ENCODE measurements around the gene PPA2. TPM values are rescaled to one million over a fixed set of nuclear protein-coding genes. Genes with fewer than 3 reads are reported as not detected.

PPA2 gene
- total and polyA plus RNA-seq, 10 of the 15 experiments (the other 5 are each of a cell fraction or from before 2014, with no cell fraction given), result 93.8 to 293 (median 146) TPM

- SMC1A ChIA-PET (ENCODE audit: uncharacterized antibody, unreplicated experiment), result interaction anchor here (0.6 to 3.6 kb wide), 20 partner anchors 9 to 985 kb away, joined by 3 to 31 read pairs (median 3); partner anchors contain the start of gene TET2
- RAD21 ChIA-PET (ENCODE audit: unreplicated experiment), result interaction anchor here (0.6 to 3.0 kb wide), 22 partner anchors 13 to 542 kb away, joined by 3 to 26 read pairs (median 5); partner anchors contain the start of gene TET2
Measured at GRCh38 chr4:105472871-105473323, 965 bp downstream of the PPA2 start.

DNA sequence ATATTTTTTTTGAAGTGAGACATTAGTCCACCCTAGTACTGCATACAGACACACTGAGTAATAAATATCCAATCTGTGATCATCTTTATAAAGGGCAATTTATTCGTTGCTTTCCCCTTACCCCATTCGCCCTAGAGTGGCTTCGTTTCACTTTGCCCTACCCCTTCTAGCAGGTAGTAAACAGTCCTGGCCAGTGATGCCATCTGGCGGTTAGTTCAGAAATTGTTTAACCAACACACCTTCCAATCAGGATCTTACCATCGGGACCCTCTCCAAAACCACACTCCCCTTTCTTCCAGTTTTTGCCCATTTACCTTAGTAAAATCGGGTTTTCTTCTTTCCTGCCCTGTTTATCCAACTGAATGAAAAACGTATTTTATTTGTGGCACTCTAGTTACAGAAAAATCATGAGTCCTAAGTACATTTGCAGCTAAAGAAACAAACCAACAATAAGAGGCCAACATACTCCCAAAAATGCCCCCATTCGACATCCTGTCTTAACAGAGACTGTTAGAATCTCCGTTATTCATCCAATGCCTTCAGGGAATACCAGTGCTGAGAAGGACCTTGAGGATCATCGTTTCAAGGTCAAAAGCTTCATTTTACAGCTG lies 2.2 kb downstream of the PPA2 start:
- ChIA-PET SMC1A (ENCODE audit: uncharacterized antibody, unreplicated experiment) (interaction anchor here (0.7 to 5.4 kb wide), 17 partner anchors 10 to 413 kb away, joined by 3 to 41 read pairs (median 4); partner anchors contain the start of gene TET2), CTCF (interaction anchor here (0.5 to 4.4 kb wide), 32 partner anchors 9 to 631 kb away, joined by 3 to 51 read pairs (median 4); no protein-coding TSS in a partner anchor), RAD21 (ENCODE audit: unreplicated experiment) (interaction anchor here (0.7 to 2.7 kb wide), 16 partner anchors 11 to 541 kb away, joined by 3 to 21 read pairs (median 4); partner anchors contain the start of gene TET2), POLR2A (interaction anchor here (0.8 to 1.2 kb wide), 2 partner anchors 16 to 236 kb away, joined by 3 read pairs; no protein-coding TSS in a partner anchor)
- ATAC-seq (peak; percentile 61), FAIRE-seq (peak; percentile 62), DNase-seq (ENCODE audit: low read depth, low spot score) (peak; percentile 66)
- H2AFZ ChIP-seq (ENCODE audit: control insufficient read depth, low read depth, low read length), result no peak overlapping the region; the same call in 1 of the 2 replicates
- in situ Hi-C loops (cut with MboI), result loop anchor here (5.0 to 25.0 kb wide), 4 partner anchors 334 to 1409 kb away; no protein-coding TSS in a partner anchor
- no peaks in the 10 kb centered on the region for H3K4me1 ChIP-seq (ENCODE audit: control insufficient read depth, insufficient read depth, low read length)
- H3K9ac ChIP-seq (ENCODE audit: control insufficient read depth, insufficient read depth, low read length), result peak overlapping the region; percentile 88
- peaks cover 17% of the 10 kb centered on the region for H3K9me3 ChIP-seq (replicated peaks; ENCODE audit: control insufficient read depth, insufficient read depth, low read length)
- intact Hi-C loops (cut with micrococcal nuclease; ENCODE audit: unreplicated experiment), result loop anchor here (1.0 to 10.0 kb wide), 10 partner anchors 274 to 1457 kb away; partner anchors contain the start of gene CXXC4
- 0 out of 4 replicates have a peak, but pooled peaks cover 0 to 5% of the 10 kb centered on the region in 2 experiments for H3K36me3 ChIP-seq (ENCODE audit: control insufficient read depth in 2 of 2, insufficient read depth in 2 of 2, low read length in 1 of 2)
- under 1% methylated on average over 10 of the region's 10 CpGs for WGBS (ENCODE audit: insufficient coverage, insufficient replicate concordance, low lambda C conversion rate, missing lambda C conversion rate)
- peaks cover 68% of the 10 kb centered on the region for H3K79me2 ChIP-seq (ENCODE audit: control insufficient read depth, insufficient read depth, low read length)
- H3K4me2 ChIP-seq (ENCODE audit: control insufficient read depth, insufficient read depth), result peak overlapping the region; percentile 97
- peak overlapping the region; percentile 92 for H3K27ac ChIP-seq (ENCODE audit: control insufficient read depth, insufficient read depth)
- BruUV-seq (replicated peaks), result no TSS peak
- H3K27me3 ChIP-seq (replicated peaks in 1 of 2; ENCODE audit: control insufficient read depth in 2 of 2, insufficient read depth in 2 of 2, low read length in 1 of 2), result no peaks in the 10 kb centered on the region
- H3K4me3 ChIP-seq, result peak overlapping the region; percentile 93
- no peaks in the 10 kb centered on the region for H4K20me1 ChIP-seq (ENCODE audit: control insufficient read depth, insufficient read depth)
- TF ChIP-seq BCL11A (IDR thresholded peaks at IDR 0.05; ENCODE audit: low read depth, low read length) (no peak), SMAD1 (IDR thresholded peaks at IDR 0.05; ENCODE audit: low read depth, partially characterized antibody) (no peak), POLR2AphosphoS5 (IDR thresholded peaks at IDR 0.05; ENCODE audit: low read length) (peak; percentile 61), IRF3 (IDR thresholded peaks at IDR 0.05) (no peak), MXI1 (IDR thresholded peaks at IDR 0.05; ENCODE audit: low read depth, low read length) (no peak), CHD2 (IDR thresholded peaks at IDR 0.05; ENCODE audit: borderline replicate concordance, low read depth, low read length) (no peak)
- TF ChIP-seq, protein P1, sequence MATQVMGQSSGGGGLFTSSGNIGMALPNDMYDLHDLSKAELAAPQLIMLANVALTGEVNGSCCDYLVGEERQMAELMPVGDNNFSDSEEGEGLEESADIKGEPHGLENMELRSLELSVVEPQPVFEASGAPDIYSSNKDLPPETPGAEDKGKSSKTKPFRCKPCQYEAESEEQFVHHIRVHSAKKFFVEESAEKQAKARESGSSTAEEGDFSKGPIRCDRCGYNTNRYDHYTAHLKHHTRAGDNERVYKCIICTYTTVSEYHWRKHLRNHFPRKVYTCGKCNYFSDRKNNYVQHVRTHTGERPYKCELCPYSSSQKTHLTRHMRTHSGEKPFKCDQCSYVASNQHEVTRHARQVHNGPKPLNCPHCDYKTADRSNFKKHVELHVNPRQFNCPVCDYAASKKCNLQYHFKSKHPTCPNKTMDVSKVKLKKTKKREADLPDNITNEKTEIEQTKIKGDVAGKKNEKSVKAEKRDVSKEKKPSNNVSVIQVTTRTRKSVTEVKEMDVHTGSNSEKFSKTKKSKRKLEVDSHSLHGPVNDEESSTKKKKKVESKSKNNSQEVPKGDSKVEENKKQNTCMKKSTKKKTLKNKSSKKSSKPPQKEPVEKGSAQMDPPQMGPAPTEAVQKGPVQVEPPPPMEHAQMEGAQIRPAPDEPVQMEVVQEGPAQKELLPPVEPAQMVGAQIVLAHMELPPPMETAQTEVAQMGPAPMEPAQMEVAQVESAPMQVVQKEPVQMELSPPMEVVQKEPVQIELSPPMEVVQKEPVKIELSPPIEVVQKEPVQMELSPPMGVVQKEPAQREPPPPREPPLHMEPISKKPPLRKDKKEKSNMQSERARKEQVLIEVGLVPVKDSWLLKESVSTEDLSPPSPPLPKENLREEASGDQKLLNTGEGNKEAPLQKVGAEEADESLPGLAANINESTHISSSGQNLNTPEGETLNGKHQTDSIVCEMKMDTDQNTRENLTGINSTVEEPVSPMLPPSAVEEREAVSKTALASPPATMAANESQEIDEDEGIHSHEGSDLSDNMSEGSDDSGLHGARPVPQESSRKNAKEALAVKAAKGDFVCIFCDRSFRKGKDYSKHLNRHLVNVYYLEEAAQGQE (IDR thresholded peaks at IDR 0.05; ENCODE audit: low read depth, low read length), result no peak

More at GRCh38 chr4:105472871-105473323, 965 bp downstream of the PPA2 start:
- peak overlapping the region; percentile 92 for H3K27ac ChIP-seq (ENCODE audit: control insufficient read depth, insufficient read depth)
- H3K36me3 ChIP-seq (ENCODE audit: control insufficient read depth in 2 of 2, insufficient read depth in 2 of 2, low read length in 1 of 2), result no peaks in the 10 kb centered on the region
- H2AFZ ChIP-seq (ENCODE audit: control insufficient read depth, low read depth, low read length), result peak overlapping the region; percentile 76
- no peak for TF ChIP-seq HCFC1 (IDR thresholded peaks at IDR 0.05; ENCODE audit: low read length)
- no peak for TF ChIP-seq NFYB (IDR thresholded peaks at IDR 0.05; ENCODE audit: insufficient read depth, low read depth, low read length)
- TF ChIP-seq RCOR1 (conservative IDR thresholded peaks at IDR 0.05; ENCODE audit: low read depth, low read length), result no peak
- TF ChIP-seq SIN3A (IDR thresholded peaks at IDR 0.05; ENCODE audit: low read depth, low read length), result peak; percentile 68; the same call in 1 of the 2 replicates
- TF ChIP-seq POLR2AphosphoS5 (IDR thresholded peaks at IDR 0.05; ENCODE audit: low read length), result peak; percentile 79; the same call in 1 of the 2 replicates
- DNase-seq (ENCODE audit: low read depth, low spot score) (no peak), FAIRE-seq (peak; percentile 69), ATAC-seq (peak; percentile 58)
- no peaks in the 10 kb centered on the region for H4K20me1 ChIP-seq (ENCODE audit: control insufficient read depth, insufficient read depth)
- WGBS (ENCODE audit: insufficient coverage, insufficient replicate concordance, low lambda C conversion rate, missing lambda C conversion rate), result under 1% methylated on average over 19 of the region's 19 CpGs
- POLR2A ChIA-PET, result interaction anchor here (0.9 to 2.0 kb wide), 12 partner anchors 19 to 542 kb away, joined by 3 to 7 read pairs (median 4); no protein-coding TSS in a partner anchor
- no TSS peak for BruUV-seq (replicated peaks)
- no peaks in the 10 kb centered on the region for H3K27me3 ChIP-seq (replicated peaks in 1 of 2; ENCODE audit: control insufficient read depth in 2 of 2, insufficient read depth in 2 of 2, low read length in 1 of 2)
- peak overlapping the region; percentile 93 for H3K4me3 ChIP-seq
- peaks cover 57% of the 10 kb centered on the region for H3K79me2 ChIP-seq (ENCODE audit: control insufficient read depth, insufficient read depth, low read length)
- H3K9ac ChIP-seq (ENCODE audit: control insufficient read depth, insufficient read depth, low read length), result peak overlapping the region; percentile 88
- CTCF ChIA-PET, result interaction anchor here (0.7 to 4.8 kb wide), 42 partner anchors 8 to 603 kb away, joined by 3 to 34 read pairs (median 6); partner anchors contain the start of genes GSTCD, INTS12 and TET2
- H3K9me3 ChIP-seq (replicated peaks; ENCODE audit: control insufficient read depth, insufficient read depth, low read length), result peaks cover 11% of the 10 kb centered on the region
- H3K4me2 ChIP-seq (ENCODE audit: control insufficient read depth, insufficient read depth), result peak overlapping the region; percentile 97
- no peaks in the 10 kb centered on the region for H3K4me1 ChIP-seq (ENCODE audit: control insufficient read depth, insufficient read depth, low read length)
- intact Hi-C loops (cut with micrococcal nuclease; ENCODE audit: unreplicated experiment) (loop anchor here (1.0 to 10.0 kb wide), 7 partner anchors 168 to 1458 kb away; partner anchors contain the start of gene CXXC4), in situ Hi-C loops (cut with MboI) (loop anchor here (5.0 to 25.0 kb wide), 4 partner anchors 336 to 1411 kb away; no protein-coding TSS in a partner anchor)

All from GM12878 (cell line).